CD4-positive, alpha-beta T cell treated with Interleukin-6 for 4 hours (primary cell): ENCODE measurements around the gene CSTF1.
"Not testable (repeated sequence)": the region's sequence is repeated elsewhere in the genome, so short reads cannot be mapped to it uniquely, and the experiment has no call there.

Source experiments
- DNase-seq: peaks from one replicate; pipeline ENCODE4 v3.0.0-alpha.2; 2020; ENCODE audit warnings: mixed read lengths

The CSTF1 gene

GRCh38 chr20:56371977-56372376 lies 20.5 kb upstream of the CSTF1 start:
- no peak for DNase-seq

GRCh38 chr20:56372850-56373249 lies 19.6 kb upstream of the CSTF1 start:
- no peak for DNase-seq

- DNase-seq = no peak
Measured at GRCh38 chr20:56373942-56374341, 18.5 kb upstream of the CSTF1 start.

- DNase-seq = no peak
Measured at GRCh38 chr20:56376331-56376730, 16.1 kb upstream of the CSTF1 start.

- DNase-seq = no peak
Measured at GRCh38 chr20:56378386-56378785, 14.1 kb upstream of the CSTF1 start.

GRCh38 chr20:56380375-56380774 lies 12.1 kb upstream of the CSTF1 start:
- no peak for DNase-seq

GRCh38 chr20:56381501-56381900 lies 10.9 kb upstream of the CSTF1 start:
- DNase-seq = no peak

GRCh38 chr20:56382696-56383095 lies 9.7 kb upstream of the CSTF1 start:
- no peak for DNase-seq

- no peak for DNase-seq
Measured at GRCh38 chr20:56383334-56383733, 9.1 kb upstream of the CSTF1 start.

- DNase-seq = no peak
Measured at GRCh38 chr20:56385130-56385529, 7.3 kb upstream of the CSTF1 start.

- no peak for DNase-seq
Measured at GRCh38 chr20:56386219-56386618, 6.2 kb upstream of the CSTF1 start.

- DNase-seq = no peak
Measured at GRCh38 chr20:56388882-56389281, 3.6 kb upstream of the CSTF1 start.

- no peak for DNase-seq
Measured at GRCh38 chr20:56389807-56390206, 2.6 kb upstream of the CSTF1 start.

GRCh38 chr20:56390396-56390795 lies 2.0 kb upstream of the CSTF1 start:
- DNase-seq = not testable (repeated sequence)

GRCh38 chr20:56391037-56391436 lies 1.4 kb upstream of the CSTF1 start:
- no peak for DNase-seq

- DNase-seq = no peak
Measured at GRCh38 chr20:56391596-56392131, 781 bp upstream of the CSTF1 start.

- DNase-seq = peak; percentile 9
Measured at GRCh38 chr20:56392881-56393482, 537 bp downstream of the CSTF1 start.

- DNase-seq = no peak
Measured at GRCh38 chr20:56393653-56394052, 1.2 kb downstream of the CSTF1 start.

- no peak for DNase-seq
Measured at GRCh38 chr20:56395166-56395565, 2.7 kb downstream of the CSTF1 start.

GRCh38 chr20:56400001-56400640 lies 7.7 kb downstream of the CSTF1 start:
- DNase-seq = peak; percentile 80

GRCh38 chr20:56403465-56403864 lies 11.0 kb downstream of the CSTF1 start:
- no peak for DNase-seq

GRCh38 chr20:56405356-56405755 lies 12.9 kb downstream of the CSTF1 start:
- not testable (repeated sequence) for DNase-seq

- no peak for DNase-seq
Measured at GRCh38 chr20:56406910-56407309, 14.5 kb downstream of the CSTF1 start.

GRCh38 chr20:56409521-56409920 lies 17.1 kb downstream of the CSTF1 start:
- no peak for DNase-seq

GRCh38 chr20:56409956-56410355 lies 17.5 kb downstream of the CSTF1 start:
- no peak for DNase-seq
